Thyroid gland (tissue), 4 donors: ENCODE data around the gene BLVRA.
"Not testable (repeated sequence)": the region's sequence is repeated elsewhere in the genome, so short reads cannot be mapped to it uniquely, and the experiment has no call there.

Experiments
- CTCF ChIP-seq, 6 experiments: fragments of 200-600 bp in 3 of 6; fragments of 450-650 bp in 3 of 6; sonication (generic) in 3 of 6; IDR thresholded peaks; one replicate each; pipeline ENCODE4 v1.5.1; 2016 to 2019; ENCODE audit warnings: antibody characterized with exemption in 6 of 6, mild to moderate bottlenecking in 2 of 6, inconsistent platforms in 1 of 6, moderate library complexity in 1 of 6
- POLR2A ChIP-seq, 2 donors: fragments of 450-650 bp; IDR thresholded peaks; one replicate each; pipeline ENCODE4 v1.6.1; 2017; ENCODE audit warnings: antibody characterized with exemption in 2 of 2, mild to moderate bottlenecking in 2 of 2, moderate library complexity in 1 of 2

- TF ChIP-seq POLR2A, CTCF (IDR thresholded peaks at IDR 0.05): not testable (repeated sequence)
Measured at GRCh38 chr7:43824513-43824912, 66.0 kb downstream of the BLVRA start.
